Type B pancreatic cell (in vitro differentiated cells): Measurements from ENCODE around the gene TENM3. TPM values are rescaled to one million over a fixed set of nuclear protein-coding genes. Genes with fewer than 3 reads are reported as not detected.
A peak's percentile ranks its signal among the peaks of the same experiment; 100 is the strongest.

ENCODE experiments used
- DNase-seq: peaks from one replicate; pipeline ENCODE4 v3.0.0; 2021; ENCODE audit warnings: mixed read lengths; ENCODE audit not compliant: unreplicated experiment; ENCODE audit errors: extremely low spot score
- H3K27ac Mint-ChIP-seq: 2 replicates; pipeline ENCODE4 v1.8.0; 2021; ENCODE audit warnings: mild to moderate bottlenecking, mixed read lengths
- H3K27me3 Mint-ChIP-seq: 2 replicates; pipeline ENCODE4 v1.8.0; 2021; ENCODE audit warnings: mixed read lengths
- H3K36me3 Mint-ChIP-seq: 2 replicates; pipeline ENCODE4 v1.8.0; 2021; ENCODE audit warnings: mixed read lengths
- H3K4me1 Mint-ChIP-seq: one replicate; pipeline ENCODE4 v1.8.0; 2021; ENCODE audit warnings: mixed read lengths; ENCODE audit not compliant: unreplicated experiment
- H3K4me3 Mint-ChIP-seq: 2 replicates; pipeline ENCODE4 v1.8.0; 2021; ENCODE audit warnings: mild to moderate bottlenecking, mixed read lengths
- H3K9me3 Mint-ChIP-seq: 2 replicates; pipeline ENCODE4 v1.8.0; 2021; ENCODE audit warnings: mixed read lengths
- CTCF ChIP-seq: fragments of 200-600 bp; sonication (generic); conservative IDR thresholded peaks from 2 replicates; pipeline ENCODE4 v1.5.0; 2021; ENCODE audit warnings: antibody characterized with exemption, mild to moderate bottlenecking
- total RNA-seq: library from RNA; stranded (reverse); gene quantifications from 2 replicates; pipeline ENCODE4 v1.2.1, GENCODE V29; 2021; ENCODE audit warnings: low replicate concordance

The TENM3 gene
- total RNA-seq, 1 donor from 2014 or later = 73.5 TPM

DNA sequence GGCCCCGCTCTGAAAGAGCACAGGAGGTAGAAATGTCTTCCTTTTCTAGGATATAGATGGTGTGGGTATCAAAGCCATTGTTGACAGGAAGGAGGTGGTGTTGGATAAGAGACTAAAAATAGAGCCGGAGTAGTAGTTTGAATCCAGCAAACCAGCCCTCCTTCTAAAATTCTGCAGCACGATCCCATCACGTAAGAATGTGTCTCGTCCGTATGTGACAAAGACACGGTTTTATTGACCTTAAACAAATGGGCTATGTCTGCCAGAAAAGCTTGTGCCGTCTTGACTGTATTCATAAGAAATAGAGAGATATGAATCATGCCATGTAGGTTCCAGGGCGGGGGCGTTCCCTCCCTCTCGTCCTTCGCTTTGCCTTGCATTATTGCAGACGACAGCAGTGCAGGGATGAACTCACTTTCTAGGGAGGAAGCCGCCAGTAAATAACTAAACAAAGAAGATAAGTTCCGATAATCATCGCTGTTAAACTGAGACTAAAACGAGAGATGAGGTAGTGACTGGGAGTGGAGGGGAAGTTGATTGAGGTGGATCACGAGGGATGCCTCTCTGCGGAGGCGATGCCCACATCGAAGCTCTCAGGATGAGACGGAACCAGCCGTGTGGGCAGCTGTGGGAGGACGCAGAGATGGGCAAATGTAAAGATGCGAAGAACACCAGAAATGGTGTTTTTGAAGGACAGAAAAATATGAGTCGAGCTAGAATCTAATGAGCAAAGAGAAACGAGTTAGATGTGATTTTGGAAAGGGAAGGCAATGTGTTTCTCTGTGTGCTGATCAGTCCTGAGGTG, 3.4 kb downstream of the TENM3 start:
- H3K27ac Mint-ChIP-seq = peak overlapping the region; percentile 74
- peaks cover 12% of the 10 kb centered on the region for H3K9me3 Mint-ChIP-seq
- DNase-seq = no peak
- no peak for TF ChIP-seq CTCF
- no peaks in the 10 kb centered on the region for H3K27me3 Mint-ChIP-seq
- peak overlapping the region; percentile 42 for H3K4me3 Mint-ChIP-seq
- H3K36me3 Mint-ChIP-seq = peaks cover 18% of the 10 kb centered on the region
- H3K4me1 Mint-ChIP-seq = peaks cover 26% of the 10 kb centered on the region

DNA sequence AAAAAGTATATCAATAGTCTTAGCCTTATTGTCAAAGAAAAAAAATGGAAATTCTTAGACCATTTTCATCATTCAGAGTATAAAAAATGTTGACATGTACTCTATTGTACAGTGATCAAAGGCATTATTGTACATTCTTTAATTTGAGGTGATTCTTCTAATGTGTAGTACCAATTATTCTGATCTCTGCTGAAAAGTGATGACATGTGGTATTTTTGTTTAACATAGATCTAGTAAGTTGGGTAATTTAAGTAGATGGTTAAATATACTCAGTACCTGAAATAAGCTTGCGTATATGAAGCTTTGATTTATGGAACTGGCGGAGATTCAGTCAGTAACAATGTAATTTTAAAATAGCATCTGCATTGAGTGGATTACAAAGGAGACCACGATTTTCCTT, 5.1 kb downstream of the TENM3 start:
- Mint-ChIP-seq H3K9me3 (peaks cover 8% of the 10 kb centered on the region), H3K27ac (no peak overlapping the region), H3K27me3 (no peaks in the 10 kb centered on the region), H3K36me3 (peaks cover 12% of the 10 kb centered on the region), H3K4me3 (no peak overlapping the region), H3K4me1 (peaks cover 22% of the 10 kb centered on the region)
- TF ChIP-seq CTCF = no peak
- no peak for DNase-seq

DNA sequence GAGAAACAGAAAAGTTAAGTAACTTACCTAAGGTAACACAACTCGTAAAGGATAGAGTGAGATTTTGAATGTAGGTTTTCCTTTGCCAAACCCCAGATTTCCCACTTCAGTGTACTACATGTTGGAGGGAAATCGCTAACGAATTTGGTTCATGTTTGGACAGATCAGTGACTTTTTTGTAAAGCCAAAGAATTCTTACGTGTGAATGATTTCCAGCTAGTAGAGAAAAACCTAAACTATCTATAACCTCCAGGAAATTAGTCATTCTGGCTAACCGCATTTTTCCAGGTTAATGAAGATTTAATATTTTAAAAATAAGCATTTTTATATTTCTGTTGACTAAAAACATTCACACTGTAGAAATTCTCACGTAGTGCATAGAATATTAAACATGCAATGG, 7.2 kb downstream of the TENM3 start:
- Mint-ChIP-seq H3K27ac (no peak overlapping the region), H3K9me3 (peaks cover 12% of the 10 kb centered on the region), H3K4me1 (peaks cover 15% of the 10 kb centered on the region), H3K36me3 (peaks cover 12% of the 10 kb centered on the region), H3K4me3 (no peak overlapping the region), H3K27me3 (no peaks in the 10 kb centered on the region)
- DNase-seq = no peak
- no peak for TF ChIP-seq CTCF

- Mint-ChIP-seq H3K36me3 (peaks cover 10% of the 10 kb centered on the region), H3K4me3 (no peak overlapping the region), H3K9me3 (peaks cover 12% of the 10 kb centered on the region), H3K27ac (no peak overlapping the region), H3K4me1 (peaks cover 11% of the 10 kb centered on the region), H3K27me3 (no peaks in the 10 kb centered on the region)
- TF ChIP-seq CTCF = no peak
- DNase-seq = no peak
Observed at GRCh38 chr4:182251116-182251515, 7.9 kb downstream of the TENM3 start.

- H3K27ac Mint-ChIP-seq = no peak overlapping the region
- H3K4me1 Mint-ChIP-seq = no peaks in the 10 kb centered on the region
- H3K9me3 Mint-ChIP-seq = peaks cover 5% of the 10 kb centered on the region
- TF ChIP-seq CTCF = no peak
- DNase-seq = no peak
- H3K4me3 Mint-ChIP-seq = no peak overlapping the region
- no peaks in the 10 kb centered on the region for H3K27me3 Mint-ChIP-seq
- peaks cover 3% of the 10 kb centered on the region for H3K36me3 Mint-ChIP-seq
Observed at GRCh38 chr4:182252220-182252619, 9.0 kb downstream of the TENM3 start.
